HG03565 (cell line): ENCODE results near the gene TTYH1.

Source experiments
- ATAC-seq: cut with Tn5 transposase; IDR thresholded peaks from one replicate; pipeline ENCODE4 v1.9.1; 2021; ENCODE audit warnings: mild to moderate bottlenecking, moderate library complexity; ENCODE audit not compliant: unreplicated experiment

The TTYH1 gene

GRCh38 chr19:54391589-54392061, 23.6 kb upstream of the TTYH1 start:
- ATAC-seq, result no peak

- no peak for ATAC-seq
Measured at GRCh38 chr19:54392105-54392504, 23.2 kb upstream of the TTYH1 start.

- no peak for ATAC-seq
Measured at GRCh38 chr19:54393381-54393780, 21.9 kb upstream of the TTYH1 start.

- no peak for ATAC-seq
Measured at GRCh38 chr19:54395685-54396084, 19.6 kb upstream of the TTYH1 start.

GRCh38 chr19:54399189-54399588, 16.1 kb upstream of the TTYH1 start:
- ATAC-seq, result no peak

GRCh38 chr19:54400913-54401312, 14.4 kb upstream of the TTYH1 start:
- no peak for ATAC-seq

GRCh38 chr19:54403054-54403453, 12.2 kb upstream of the TTYH1 start:
- no peak for ATAC-seq

- no peak for ATAC-seq
Measured at GRCh38 chr19:54405628-54406027, 9.6 kb upstream of the TTYH1 start.

GRCh38 chr19:54407780-54408179, 7.5 kb upstream of the TTYH1 start:
- ATAC-seq, result no peak

GRCh38 chr19:54408456-54409026, 6.7 kb upstream of the TTYH1 start:
- no peak for ATAC-seq

GRCh38 chr19:54411033-54411432, 4.2 kb upstream of the TTYH1 start:
- no peak for ATAC-seq

GRCh38 chr19:54412877-54413276, 2.4 kb upstream of the TTYH1 start:
- no peak for ATAC-seq

- ATAC-seq, result no peak
Measured at GRCh38 chr19:54414156-54414555, 1.1 kb upstream of the TTYH1 start.

GRCh38 chr19:54415901-54416673, 823 bp downstream of the TTYH1 start:
- ATAC-seq, result no peak

- ATAC-seq, result no peak
Measured at GRCh38 chr19:54416695-54417491, 1.6 kb downstream of the TTYH1 start.

- ATAC-seq, result no peak
Measured at GRCh38 chr19:54418030-54418929, 3.0 kb downstream of the TTYH1 start.

- ATAC-seq, result no peak
Measured at GRCh38 chr19:54418930-54419800, 3.9 kb downstream of the TTYH1 start.

GRCh38 chr19:54420068-54420382, 4.8 kb downstream of the TTYH1 start:
- no peak for ATAC-seq

GRCh38 chr19:54420383-54421168, 5.3 kb downstream of the TTYH1 start:
- ATAC-seq, result no peak
